Neural cell (in vitro differentiated cells): ENCODE measurements around the gene ANAPC2. TPM values are rescaled to one million over a fixed set of nuclear protein-coding genes. Genes with fewer than 3 reads are reported as not detected.

Source experiments
- H2AFZ ChIP-seq: fragments of 200-600, 300-800 bp; sonication (generic), shearing (Covaris generic); 2 replicates; pipeline ENCODE4 v1.6.0; 2014; ENCODE audit warnings: low read depth, mild to moderate bottlenecking, antibody characterized with exemption, low read length, moderate library complexity
- H3F3A ChIP-seq: fragments of 200-600 bp; shearing (Covaris generic); 2 replicates; pipeline ENCODE4 v1.6.1; 2016; ENCODE audit warnings: mild to moderate bottlenecking, moderate library complexity, mixed read lengths, antibody characterized with exemption, low read length; ENCODE audit not compliant: insufficient read depth, poor library complexity, severe bottlenecking
- H3K27ac ChIP-seq: fragments of 200-600, 300-800 bp; sonication (generic), shearing (Covaris generic); 2 replicates; pipeline ENCODE4 v1.5.1; 2014; ENCODE audit warnings: mild to moderate bottlenecking, low read length, moderate library complexity
- H3K27me3 ChIP-seq: fragments of 300-800, 200-600 bp; sonication (generic), shearing (Covaris generic); 2 replicates; pipeline ENCODE4 v1.6.0; 2014; ENCODE audit warnings: mild to moderate bottlenecking, low read depth, low read length, moderate library complexity; ENCODE audit not compliant: insufficient read depth
- H3K36me3 ChIP-seq: fragments of 300-800, 200-600 bp; sonication (generic), shearing (Covaris generic); 2 replicates; pipeline ENCODE4 v1.5.1; 2014; ENCODE audit warnings: mild to moderate bottlenecking, antibody characterized with exemption, low read length, moderate library complexity; ENCODE audit not compliant: insufficient read depth
- H3K4me2 ChIP-seq: fragments of 300-800, 200-600 bp; sonication (generic), shearing (Covaris generic); 2 replicates; pipeline ENCODE4 v1.6.0; 2014; ENCODE audit warnings: mild to moderate bottlenecking, low read length
- H3K4me3 ChIP-seq: fragments of 300-800, 200-600 bp; sonication (generic), shearing (Covaris generic); 2 replicates; pipeline ENCODE4 v1.5.1; 2014; ENCODE audit warnings: mild to moderate bottlenecking, low read length, moderate library complexity
- H3K79me2 ChIP-seq: fragments of 200-600 bp; shearing (Covaris generic); replicated peaks from 2 replicates; pipeline ENCODE4 v1.6.0; 2014; ENCODE audit warnings: mild to moderate bottlenecking, low read length, moderate library complexity; ENCODE audit not compliant: insufficient read depth
- H3K9ac ChIP-seq: fragments of 300-800, 200-600 bp; sonication (generic), shearing (Covaris generic); 2 replicates; pipeline ENCODE4 v1.6.1; 2016; ENCODE audit warnings: mild to moderate bottlenecking, low read length, mixed read lengths
- H3K9me2 ChIP-seq: fragments of 200-600 bp; shearing (Covaris generic); 2 replicates; pipeline ENCODE4 v1.6.1; 2016; ENCODE audit warnings: mild to moderate bottlenecking, low read length, mixed read lengths; ENCODE audit not compliant: insufficient read depth
- H3K9me3 ChIP-seq: fragments of 200-600, 300-800 bp; sonication (generic), shearing (Covaris generic); 2 replicates; pipeline ENCODE4 v1.6.1; 2016; ENCODE audit warnings: mild to moderate bottlenecking, mixed run types, low read length, moderate library complexity, mixed read lengths
- H4K20me1 ChIP-seq: fragments of 200-600 bp; shearing (Covaris generic); 2 replicates; pipeline ENCODE4 v1.6.1; 2016; ENCODE audit warnings: mild to moderate bottlenecking, mixed run types; ENCODE audit not compliant: insufficient read depth
- EP300 ChIP-seq: fragments of 450-650 bp; conservative IDR thresholded peaks from 2 replicates; pipeline ENCODE4 v1.6.1; 2014; ENCODE audit warnings: antibody characterized with exemption, mild to moderate bottlenecking, moderate library complexity; ENCODE audit not compliant: poor library complexity, severe bottlenecking
- EZH2 ChIP-seq: fragments of 200-600, 300-800 bp; shearing (Covaris generic), sonication (generic); IDR thresholded peaks from 2 replicates; pipeline ENCODE4 v1.6.1; 2014; ENCODE audit warnings: antibody characterized with exemption, low read length, borderline replicate concordance, mild to moderate bottlenecking; ENCODE audit not compliant: insufficient read depth, poor library complexity, severe bottlenecking
- MXI1 ChIP-seq: fragments of 450-650 bp; conservative IDR thresholded peaks from 2 replicates; pipeline ENCODE4 v1.6.1; 2014; ENCODE audit warnings: antibody characterized with exemption, mild to moderate bottlenecking; ENCODE audit not compliant: poor library complexity, severe bottlenecking
- POLR2AphosphoS5 ChIP-seq: IDR thresholded peaks from 2 replicates; pipeline ENCODE4 v1.6.1; 2012
- RAD21 ChIP-seq: fragments of 450-650 bp; conservative IDR thresholded peaks from 2 replicates; pipeline ENCODE4 v1.6.1; 2014; ENCODE audit warnings: antibody characterized with exemption, mild to moderate bottlenecking, moderate library complexity
- REST ChIP-seq: IDR thresholded peaks from 2 replicates; pipeline ENCODE4 v1.6.1; 2012; ENCODE audit warnings: borderline replicate concordance
- SMC3 ChIP-seq: fragments of 450-650 bp; conservative IDR thresholded peaks from 2 replicates; pipeline ENCODE4 v1.6.1; 2014; ENCODE audit warnings: antibody characterized with exemption, mild to moderate bottlenecking, moderate library complexity; ENCODE audit not compliant: poor library complexity
- TAF1 ChIP-seq: IDR thresholded peaks from 2 replicates; pipeline ENCODE4 v1.6.1; 2012; ENCODE audit warnings: low read depth
- polyA plus RNA-seq: library from polyadenylated mRNA; depleted of rRNA; stranded (reverse); fragments of >200 nt; gene quantifications from 2 replicates; pipeline ENCODE4 v1.2.3, GENCODE V29; 2014
- TF ChIP-seq, protein P1 (sequence below): fragments of 450-650 bp; IDR thresholded peaks from 2 replicates; pipeline ENCODE4 v1.5.1; 2014; ENCODE audit warnings: antibody characterized with exemption, mild to moderate bottlenecking, moderate library complexity; ENCODE audit not compliant: poor library complexity, severe bottlenecking

The ANAPC2 gene
- polyA plus RNA-seq, 1 donor from 2014 or later, result 38.1 TPM

GRCh38 chr9:137148242-137148641 lies 40.1 kb downstream of the ANAPC2 start:
- Histone ChIP-seq H3K4me3 (no peak overlapping the region), H3K36me3 (no peaks in the 10 kb centered on the region), H3K4me2 (no peak overlapping the region), H3K9me2 (no peaks in the 10 kb centered on the region), H3F3A (no peaks in the 10 kb centered on the region), H3K9ac (no peak overlapping the region), H4K20me1 (no peaks in the 10 kb centered on the region), H3K27ac (no peak overlapping the region), H3K9me3 (no peaks in the 10 kb centered on the region), H2AFZ (no peak overlapping the region), H3K27me3 (peaks cover 9% of the 10 kb centered on the region), H3K79me2 (no peaks in the 10 kb centered on the region)
- no peak for TF ChIP-seq RAD21

GRCh38 chr9:137147793-137148160 lies 40.6 kb downstream of the ANAPC2 start:
- Histone ChIP-seq H2AFZ (no peak overlapping the region), H3K9me2 (no peaks in the 10 kb centered on the region), H3K4me3 (no peak overlapping the region), H3F3A (no peaks in the 10 kb centered on the region), H3K27ac (no peak overlapping the region), H3K9me3 (no peaks in the 10 kb centered on the region), H3K4me2 (no peak overlapping the region), H4K20me1 (no peaks in the 10 kb centered on the region), H3K36me3 (no peaks in the 10 kb centered on the region), H3K27me3 (peaks cover 14% of the 10 kb centered on the region), H3K9ac (no peak overlapping the region), H3K79me2 (no peaks in the 10 kb centered on the region)
- no peak for TF ChIP-seq POLR2AphosphoS5
- TF ChIP-seq EP300, result no peak
- TF ChIP-seq SMC3, result no peak
- TF ChIP-seq TAF1, result no peak
- TF ChIP-seq RAD21, result no peak
- TF ChIP-seq, protein P1, sequence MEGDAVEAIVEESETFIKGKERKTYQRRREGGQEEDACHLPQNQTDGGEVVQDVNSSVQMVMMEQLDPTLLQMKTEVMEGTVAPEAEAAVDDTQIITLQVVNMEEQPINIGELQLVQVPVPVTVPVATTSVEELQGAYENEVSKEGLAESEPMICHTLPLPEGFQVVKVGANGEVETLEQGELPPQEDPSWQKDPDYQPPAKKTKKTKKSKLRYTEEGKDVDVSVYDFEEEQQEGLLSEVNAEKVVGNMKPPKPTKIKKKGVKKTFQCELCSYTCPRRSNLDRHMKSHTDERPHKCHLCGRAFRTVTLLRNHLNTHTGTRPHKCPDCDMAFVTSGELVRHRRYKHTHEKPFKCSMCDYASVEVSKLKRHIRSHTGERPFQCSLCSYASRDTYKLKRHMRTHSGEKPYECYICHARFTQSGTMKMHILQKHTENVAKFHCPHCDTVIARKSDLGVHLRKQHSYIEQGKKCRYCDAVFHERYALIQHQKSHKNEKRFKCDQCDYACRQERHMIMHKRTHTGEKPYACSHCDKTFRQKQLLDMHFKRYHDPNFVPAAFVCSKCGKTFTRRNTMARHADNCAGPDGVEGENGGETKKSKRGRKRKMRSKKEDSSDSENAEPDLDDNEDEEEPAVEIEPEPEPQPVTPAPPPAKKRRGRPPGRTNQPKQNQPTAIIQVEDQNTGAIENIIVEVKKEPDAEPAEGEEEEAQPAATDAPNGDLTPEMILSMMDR, result no peak
- no peak for TF ChIP-seq REST
- no peak for TF ChIP-seq MXI1
- TF ChIP-seq EZH2, result no peak

GRCh38 chr9:137147091-137147792 lies 41.1 kb downstream of the ANAPC2 start:
- H3K9me2 ChIP-seq, result no peaks in the 10 kb centered on the region
- TF ChIP-seq REST, result no peak
- no peak for TF ChIP-seq RAD21
- no peak for TF ChIP-seq MXI1
- no peak for TF ChIP-seq SMC3
- TF ChIP-seq, protein P1, result no peak
- no peak for TF ChIP-seq EZH2
- TF ChIP-seq TAF1, result no peak
- no peak for TF ChIP-seq EP300
- no peak for TF ChIP-seq POLR2AphosphoS5
- H3K9me3 ChIP-seq, result no peaks in the 10 kb centered on the region
- no peak overlapping the region for H3K4me3 ChIP-seq
- H4K20me1 ChIP-seq, result no peaks in the 10 kb centered on the region
- no peaks in the 10 kb centered on the region for H3K79me2 ChIP-seq
- no peak overlapping the region for H3K27ac ChIP-seq
- no peak overlapping the region for H3K4me2 ChIP-seq
- H3K36me3 ChIP-seq, result no peaks in the 10 kb centered on the region
- peaks cover 19% of the 10 kb centered on the region for H3K27me3 ChIP-seq
- no peak overlapping the region for H2AFZ ChIP-seq
- H3K9ac ChIP-seq, result no peak overlapping the region
- H3F3A ChIP-seq, result no peaks in the 10 kb centered on the region
